ENCODE measurements around the gene HTR6.

Gene HTR6

DNA sequence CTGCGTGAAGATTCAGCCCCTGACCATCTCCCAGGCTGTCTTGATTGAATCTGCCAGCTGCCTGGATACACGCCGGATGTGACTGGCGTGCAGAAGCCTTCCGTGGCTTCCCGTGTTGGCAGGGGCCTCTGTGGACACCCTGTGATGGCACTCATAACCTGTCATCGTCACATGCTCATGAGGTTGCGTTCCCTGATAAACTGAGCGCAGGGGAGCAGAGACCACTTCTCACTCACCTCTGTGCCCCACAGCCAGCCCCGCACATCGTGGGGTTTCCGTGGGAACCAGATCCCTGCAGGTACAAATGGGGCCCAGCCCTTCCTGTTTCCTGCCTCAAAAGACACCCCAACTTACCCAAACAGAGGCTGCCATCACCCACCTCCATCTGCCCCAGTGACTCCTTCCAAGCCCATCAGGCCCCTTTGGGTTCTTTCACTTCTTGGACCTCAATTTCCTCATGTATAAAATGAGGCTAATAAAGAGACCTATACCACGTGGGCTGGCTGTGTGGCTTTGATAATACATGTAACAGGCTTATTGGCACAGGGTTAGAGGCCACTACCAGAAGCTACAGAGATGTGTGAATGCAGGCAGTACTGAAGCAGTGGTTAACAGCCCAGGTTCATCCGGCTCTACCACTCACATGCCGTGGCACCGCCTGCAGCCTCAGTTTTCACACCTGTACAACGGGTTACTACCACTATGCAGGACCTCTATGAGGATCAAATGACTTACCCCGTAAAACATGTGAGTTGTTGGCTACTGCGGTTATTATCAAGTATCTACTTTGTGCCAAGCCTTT lies 23.6 kb downstream of the HTR6 start:
- no peak for DNase-seq (ENCODE audit: low spot score)

DNA sequence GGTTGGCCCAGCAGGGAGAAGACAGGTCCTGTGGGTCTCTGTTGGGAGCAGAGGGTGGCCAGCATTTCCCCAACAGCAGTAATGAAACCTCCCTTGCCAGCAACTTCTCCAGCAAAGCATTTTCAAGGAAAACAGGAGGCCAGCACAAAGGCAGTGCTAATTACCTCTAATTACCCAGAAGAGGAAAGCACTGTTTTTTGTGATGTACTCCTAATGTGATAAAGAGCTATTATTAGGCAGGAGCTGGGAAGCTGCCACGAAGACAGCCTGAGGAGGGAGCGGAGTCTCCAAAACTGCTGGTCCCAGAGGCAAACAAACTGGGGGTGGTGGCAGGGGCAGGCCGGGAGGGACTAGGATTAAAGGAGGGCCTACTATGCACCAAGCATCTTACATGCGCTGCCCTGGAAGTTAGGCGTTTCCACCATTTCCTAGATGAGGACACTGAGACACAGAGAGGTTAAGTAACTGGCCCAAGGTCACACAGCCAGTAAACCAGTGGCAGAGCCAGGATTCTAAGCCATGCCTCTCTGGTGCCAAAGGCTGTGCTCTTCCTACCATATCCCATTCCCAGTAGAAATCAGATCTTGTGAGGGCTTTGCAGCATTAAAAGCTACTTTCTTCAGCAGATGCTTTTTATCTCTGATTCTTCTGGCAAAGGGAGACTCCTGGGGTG lies 24.5 kb downstream of the HTR6 start:
- no peak for DNase-seq (ENCODE audit: low spot score)

DNA sequence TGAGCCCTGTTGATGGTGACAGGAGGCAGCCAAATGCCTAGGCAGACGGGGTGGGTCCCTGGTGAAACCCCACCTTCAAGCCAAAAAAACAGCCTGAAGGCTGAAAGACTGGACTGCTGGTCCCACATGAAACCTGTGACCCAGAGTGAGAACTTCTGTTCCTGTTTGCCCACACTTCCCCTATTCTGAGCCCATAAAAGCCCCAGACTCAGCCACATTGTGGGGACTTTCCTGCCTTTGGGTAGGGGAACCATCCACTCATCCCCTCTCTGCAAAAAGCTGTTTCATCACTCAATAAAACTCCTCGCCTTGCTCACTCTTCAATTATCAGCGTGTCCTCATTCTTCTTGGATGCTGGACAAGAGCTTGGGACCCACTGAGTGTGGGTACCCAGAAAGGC lies 25.2 kb downstream of the HTR6 start:
- no peak for DNase-seq (ENCODE audit: low spot score)

DNA sequence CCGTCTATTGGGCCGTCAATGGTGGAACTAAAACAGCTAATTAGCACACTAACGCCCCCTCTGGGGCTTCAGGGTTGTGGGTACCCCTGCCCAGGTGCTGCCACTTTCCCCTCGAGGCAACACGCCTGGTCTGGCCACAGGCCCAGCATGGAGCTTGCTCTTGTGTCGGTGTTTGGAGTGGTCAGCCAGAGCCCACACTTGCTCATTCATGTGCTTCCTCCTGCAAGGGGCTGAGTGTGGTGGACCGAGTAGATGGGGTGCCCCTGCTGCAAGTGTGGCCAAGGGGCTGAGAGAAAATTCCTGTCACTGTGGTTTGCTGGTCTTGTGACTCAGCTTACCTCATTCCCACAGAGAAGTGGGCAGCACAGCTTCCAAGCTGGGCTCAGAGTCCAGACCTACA lies 25.7 kb downstream of the HTR6 start:
- DNase-seq (ENCODE audit: low spot score), result no peak

DNA sequence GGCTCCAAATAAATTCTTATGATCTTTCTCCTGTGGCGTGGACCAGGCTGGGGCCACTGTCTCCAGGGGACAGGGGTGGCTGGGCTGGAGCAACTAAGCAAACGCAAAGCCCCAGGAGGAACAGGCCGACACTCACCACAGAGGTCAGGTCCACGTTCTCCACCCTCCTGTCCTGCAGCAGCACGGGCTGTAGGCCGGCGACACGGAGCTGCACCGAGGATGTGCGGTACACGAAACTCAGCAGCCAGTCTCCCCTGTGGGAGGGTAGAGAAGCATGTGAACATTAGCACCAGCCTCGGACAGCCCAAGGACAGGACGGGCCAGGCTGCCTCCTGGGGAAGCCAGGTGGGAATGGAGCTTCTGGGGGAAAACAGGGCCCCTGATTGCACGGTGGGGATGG lies 29.6 kb downstream of the HTR6 start:
- DNase-seq (ENCODE audit: low spot score), result no peak

DNA sequence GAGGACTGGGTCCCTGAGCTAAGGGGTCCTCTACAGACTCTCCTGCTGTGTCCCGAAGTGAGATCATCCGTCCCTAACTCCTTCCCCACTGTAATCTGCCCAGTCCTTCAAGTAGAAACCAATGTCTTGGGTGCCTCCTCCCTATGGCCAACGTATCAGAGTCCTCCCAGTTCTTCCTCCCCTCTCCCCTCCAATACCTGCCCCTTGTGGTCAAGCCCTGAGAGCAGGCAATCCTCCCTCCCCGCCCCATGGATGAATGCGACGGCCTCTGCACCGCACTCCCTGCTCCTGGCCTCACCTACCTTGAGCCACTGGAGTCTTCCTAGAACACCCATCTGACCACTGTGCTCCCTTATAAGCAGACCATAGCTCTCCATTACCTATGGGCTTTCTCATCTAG lies 31.1 kb downstream of the HTR6 start:
- DNase-seq (ENCODE audit: low spot score), result no peak

DNA sequence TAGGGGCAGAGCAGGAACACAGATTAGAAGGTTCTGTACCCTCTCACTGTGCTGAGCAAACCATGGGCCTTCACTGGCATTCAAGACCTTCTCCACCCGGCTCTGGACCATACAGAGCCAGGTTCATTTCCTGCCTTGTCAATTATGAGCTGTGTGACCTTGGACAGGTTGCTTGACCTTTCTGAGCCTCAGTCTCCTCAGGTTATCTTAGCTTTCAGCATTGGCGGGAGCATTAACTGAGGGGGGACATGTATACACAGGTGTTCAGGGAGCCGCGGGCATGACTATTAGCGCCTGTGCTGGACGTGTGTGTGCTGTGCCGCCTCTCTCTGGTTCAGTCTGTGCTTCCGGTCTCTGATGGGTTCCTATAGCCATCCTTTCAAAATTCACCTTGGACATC lies 32.1 kb downstream of the HTR6 start:
- no peak for DNase-seq (ENCODE audit: low spot score)

DNA sequence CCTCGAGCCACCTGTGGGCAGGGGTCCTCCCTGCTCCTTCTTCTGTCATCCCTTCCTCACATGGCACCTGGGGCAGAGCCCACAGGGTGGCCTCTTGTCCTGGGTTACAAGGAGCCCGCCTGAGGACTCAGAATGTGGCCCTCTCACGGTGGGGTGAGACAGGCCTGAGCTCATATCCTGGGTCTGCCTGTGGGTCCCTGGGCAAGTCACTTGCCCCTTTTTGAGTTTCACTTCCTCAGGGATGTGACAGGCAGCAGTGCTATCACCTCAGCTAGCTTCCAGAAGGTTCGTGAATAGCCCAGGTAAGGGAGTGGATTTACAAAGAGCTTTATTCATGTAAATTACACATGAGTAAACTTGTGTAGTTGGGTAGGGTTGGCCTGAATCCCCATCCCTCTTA lies 33.5 kb downstream of the HTR6 start:
- no peak for DNase-seq (ENCODE audit: low spot score)

DNA sequence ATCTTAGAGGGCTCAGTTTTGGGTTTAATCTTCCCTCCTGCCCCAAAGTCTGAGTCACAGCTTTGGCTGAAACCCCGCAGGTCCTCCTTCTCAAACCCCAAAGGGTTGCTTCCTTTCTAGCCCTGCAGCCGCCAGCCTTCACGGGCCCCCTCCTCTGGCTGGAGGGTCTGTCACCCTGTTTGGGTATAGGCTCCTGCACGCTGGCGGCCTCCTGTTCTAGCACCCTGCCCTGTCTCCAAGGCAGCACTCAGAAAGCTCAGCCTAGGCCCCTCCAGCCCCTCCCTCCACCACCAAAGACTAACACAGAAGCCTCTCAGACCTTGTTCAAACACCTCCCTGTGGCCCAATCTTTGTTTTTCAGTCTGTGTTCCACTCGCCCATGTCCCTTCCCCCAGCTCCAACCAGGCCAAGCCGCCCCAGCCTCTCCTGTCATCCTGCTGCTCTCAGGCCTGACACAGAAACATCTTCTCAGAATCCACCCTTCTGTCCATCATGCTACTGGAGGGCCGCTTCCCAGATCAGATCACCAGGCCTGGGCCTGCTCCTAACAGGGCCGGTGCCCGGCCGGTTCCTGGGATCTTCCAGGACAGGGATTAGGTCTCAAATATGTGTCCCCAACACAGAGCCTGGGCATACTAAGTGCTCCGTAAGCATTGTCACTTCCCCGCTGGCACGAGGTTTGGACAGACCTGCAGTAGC lies 35.6 kb downstream of the HTR6 start:
- DNase-seq (ENCODE audit: low spot score), result no peak

DNA sequence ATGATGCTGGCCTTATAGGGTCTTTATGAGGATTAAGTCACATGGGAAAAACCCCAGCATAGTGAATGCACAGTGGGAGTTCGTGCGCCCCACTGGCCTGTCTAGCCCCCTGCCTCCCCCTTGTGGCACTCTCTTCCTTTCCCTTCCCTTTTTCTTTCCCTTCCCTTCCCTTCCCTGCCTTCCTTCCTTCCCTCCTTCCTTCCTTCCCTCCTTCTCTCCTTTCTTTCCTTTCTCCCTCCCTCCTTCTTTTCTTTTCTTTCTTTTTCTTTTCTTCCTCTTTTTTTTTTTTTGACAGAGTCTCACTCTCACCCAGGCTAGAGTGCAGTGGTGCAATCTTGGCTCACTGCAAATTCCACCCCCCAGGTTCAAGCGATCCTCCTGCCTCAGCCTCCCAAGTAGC lies 38.6 kb downstream of the HTR6 start:
- no peak for DNase-seq (ENCODE audit: low spot score)

DNA sequence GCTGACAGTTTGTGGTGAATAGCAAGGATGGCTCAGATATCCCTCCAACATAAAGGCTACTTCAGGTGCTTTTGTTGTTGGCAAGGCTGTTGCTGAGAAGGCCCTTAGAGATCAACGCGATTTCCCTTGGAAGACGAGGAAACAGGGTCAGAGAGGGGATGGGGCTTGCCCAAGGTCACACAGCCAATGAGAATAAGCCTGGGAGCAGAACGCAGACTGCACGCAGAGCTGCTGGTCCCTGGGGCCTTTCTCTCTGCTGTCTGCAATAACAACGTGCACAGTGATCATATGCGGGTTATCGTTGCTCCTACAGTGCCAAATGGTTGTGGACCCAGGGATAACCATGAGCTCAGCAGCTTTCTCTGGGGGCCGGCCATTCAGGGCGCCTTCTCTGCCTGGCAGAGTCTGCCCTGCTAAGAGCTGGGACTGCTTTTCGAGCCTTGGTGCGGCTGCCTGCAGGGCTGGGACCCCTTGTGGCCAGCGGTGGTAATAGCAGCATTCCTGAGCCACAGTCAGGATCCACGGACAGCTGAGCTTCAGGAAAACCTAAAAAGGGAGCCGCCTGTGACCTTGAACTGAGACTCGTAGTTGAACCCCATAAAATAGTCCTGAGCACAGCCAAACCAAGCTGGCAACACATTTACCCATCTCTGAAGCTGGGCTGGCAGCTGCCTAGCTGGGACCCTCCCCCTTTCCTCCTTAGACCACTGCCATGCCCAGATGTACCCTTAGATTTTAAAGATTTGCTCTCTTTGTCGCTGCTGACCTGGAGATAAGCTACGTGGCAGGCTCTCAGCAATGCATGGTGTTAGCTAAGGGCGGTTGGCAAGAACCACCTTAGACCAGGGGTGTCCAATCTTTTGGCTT lies 39.8 kb downstream of the HTR6 start:
- DNase-seq (ENCODE audit: low spot score), result peak; percentile 68

DNA sequence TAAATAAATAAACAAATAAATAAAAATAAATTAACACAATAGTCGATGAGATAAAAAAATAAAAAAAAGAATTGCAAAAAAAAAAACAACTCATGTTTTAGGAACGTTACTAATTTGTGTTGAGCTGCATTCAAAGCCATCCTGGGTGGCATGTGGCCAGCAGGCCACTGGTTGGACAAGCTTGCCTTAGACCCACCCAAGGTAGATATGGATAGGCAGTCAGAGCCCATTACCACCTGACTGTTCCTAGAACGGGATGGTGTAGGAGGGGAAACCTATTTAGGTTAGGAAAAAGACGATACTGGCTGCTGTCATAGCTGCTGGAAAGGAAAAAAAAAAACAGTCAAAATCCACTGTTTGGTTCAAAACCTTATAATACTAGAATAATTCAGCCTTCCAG lies 40.8 kb downstream of the HTR6 start:
- no peak for DNase-seq (ENCODE audit: low spot score)

DNA sequence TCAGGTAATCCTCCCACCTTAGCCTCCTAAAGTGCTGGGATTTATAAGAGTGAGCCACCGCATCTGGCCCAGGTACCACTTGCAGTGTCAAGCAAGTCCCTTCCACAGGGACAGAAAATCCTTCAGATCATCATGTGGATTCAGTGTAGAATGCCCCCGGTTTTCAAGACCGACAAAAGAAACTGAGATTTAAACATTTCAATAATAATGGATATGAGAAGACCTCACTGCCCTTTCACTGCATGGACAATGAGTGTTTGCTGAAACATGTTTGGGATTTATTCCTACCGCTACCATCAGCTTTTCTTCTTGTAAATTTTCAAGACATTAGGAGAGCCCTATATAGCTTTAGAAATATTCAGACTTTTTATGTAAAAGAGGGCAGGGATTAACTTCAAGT lies 41.5 kb downstream of the HTR6 start:
- DNase-seq (ENCODE audit: low spot score), result no peak

DNA sequence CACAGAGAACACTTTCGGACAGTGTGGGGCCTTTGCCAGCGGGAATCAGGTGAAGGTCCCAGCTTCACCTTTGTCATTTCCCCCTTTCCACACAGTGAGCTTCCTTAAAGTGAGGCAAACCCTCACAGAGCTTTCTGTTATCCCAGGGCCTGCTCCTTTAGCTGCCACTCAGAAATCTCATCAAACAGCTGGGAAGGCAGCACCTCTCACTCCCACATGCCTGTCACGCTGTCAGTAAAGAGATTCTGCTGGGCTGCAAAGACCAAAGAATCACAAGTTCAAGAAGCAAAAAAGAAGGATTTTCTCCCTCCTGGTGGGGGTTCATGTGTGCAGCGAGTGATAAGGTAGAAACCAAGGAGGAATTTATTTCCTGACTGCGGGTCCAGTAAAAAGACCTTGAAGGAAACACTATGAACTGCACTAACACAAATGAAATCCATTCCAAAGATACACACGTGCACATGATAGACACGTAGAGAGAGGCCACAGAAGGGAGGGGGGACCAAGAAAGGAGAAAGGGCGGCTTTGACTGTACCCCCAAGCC lies 44.0 kb downstream of the HTR6 start:
- no peak for DNase-seq (ENCODE audit: low spot score)

DNA sequence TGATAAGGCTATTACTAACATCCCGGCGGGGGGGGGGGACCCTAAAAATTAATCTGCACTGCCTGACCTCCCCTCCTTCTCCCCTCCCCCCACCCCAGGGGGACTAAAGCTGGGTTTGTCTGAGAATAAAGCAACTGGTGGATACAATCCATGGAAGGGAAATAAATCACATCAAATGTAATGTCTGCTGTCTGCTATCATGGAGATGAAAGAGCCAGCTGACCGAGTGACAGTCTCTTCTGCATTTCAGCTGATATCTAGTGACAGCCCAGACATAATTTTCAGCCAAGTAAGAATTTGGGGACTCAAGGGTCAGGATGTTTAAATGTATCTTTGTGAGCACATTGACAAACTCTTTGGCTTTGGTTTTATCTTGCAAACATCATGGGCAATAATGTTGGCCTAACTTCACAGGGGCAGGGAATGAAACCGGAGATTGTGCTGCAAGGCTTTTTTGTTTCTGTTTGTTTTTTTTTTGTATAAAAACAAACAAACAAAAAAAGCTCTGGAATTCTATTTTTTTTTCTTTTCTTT lies 44.7 kb downstream of the HTR6 start:
- DNase-seq (ENCODE audit: low spot score), result no peak

DNA sequence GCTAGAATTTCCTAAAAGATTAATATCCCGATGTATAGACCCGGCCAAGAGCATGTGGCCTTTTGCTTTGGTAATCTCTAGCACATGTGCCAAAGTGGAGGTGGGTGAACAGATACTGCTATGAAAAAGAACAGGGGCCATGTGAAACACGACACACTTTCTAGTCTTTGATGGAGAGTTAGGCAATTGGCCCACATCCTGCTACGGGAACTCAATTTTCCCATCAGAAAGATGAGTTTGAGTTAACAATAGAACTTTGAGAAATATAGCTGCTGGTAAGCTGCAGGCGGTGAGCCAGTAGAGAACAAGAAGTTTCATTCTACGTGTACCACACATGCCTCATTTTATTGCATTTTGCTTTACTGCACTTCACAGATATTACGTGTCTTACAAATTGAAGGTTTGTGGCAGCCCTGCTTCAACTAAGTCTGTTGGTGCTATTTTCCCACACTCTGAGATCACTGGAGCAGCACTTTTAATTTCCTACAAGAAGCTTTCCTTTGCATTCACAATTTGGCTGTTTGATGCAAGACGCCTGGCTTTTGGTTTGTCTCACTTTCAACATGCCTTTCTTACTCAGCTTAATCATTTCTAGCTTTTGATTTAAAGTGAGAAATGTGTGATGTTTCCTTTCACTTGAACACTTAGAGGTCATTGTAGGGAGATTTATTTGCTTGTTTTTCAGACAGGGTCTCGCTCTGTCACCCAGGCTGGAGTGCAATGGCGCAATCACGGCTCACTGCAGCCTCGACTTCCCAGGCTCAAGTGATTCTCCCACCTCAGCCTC lies 46.3 kb downstream of the HTR6 start:
- no peak for DNase-seq (ENCODE audit: low spot score)

DNA sequence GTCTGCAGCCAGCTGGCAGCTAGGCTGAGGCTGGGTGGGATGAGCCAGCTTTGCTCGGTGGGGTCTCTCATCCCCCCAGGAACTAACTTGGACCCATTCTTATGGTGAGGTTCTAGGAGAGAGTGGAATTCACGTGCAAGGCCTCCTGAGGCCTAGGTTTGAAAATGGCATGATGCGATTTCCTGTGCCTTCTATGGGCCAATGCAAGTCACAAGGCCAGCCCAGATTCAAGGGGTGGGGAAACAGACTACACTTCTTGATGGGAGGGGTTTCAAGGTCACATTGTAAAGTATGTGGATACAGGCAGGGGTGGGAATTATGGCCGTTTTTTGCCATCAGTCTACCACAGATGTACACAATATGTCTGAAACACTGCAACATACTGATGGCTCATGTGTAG lies 48.3 kb downstream of the HTR6 start:
- DNase-seq (ENCODE audit: low spot score), result no peak

DNA sequence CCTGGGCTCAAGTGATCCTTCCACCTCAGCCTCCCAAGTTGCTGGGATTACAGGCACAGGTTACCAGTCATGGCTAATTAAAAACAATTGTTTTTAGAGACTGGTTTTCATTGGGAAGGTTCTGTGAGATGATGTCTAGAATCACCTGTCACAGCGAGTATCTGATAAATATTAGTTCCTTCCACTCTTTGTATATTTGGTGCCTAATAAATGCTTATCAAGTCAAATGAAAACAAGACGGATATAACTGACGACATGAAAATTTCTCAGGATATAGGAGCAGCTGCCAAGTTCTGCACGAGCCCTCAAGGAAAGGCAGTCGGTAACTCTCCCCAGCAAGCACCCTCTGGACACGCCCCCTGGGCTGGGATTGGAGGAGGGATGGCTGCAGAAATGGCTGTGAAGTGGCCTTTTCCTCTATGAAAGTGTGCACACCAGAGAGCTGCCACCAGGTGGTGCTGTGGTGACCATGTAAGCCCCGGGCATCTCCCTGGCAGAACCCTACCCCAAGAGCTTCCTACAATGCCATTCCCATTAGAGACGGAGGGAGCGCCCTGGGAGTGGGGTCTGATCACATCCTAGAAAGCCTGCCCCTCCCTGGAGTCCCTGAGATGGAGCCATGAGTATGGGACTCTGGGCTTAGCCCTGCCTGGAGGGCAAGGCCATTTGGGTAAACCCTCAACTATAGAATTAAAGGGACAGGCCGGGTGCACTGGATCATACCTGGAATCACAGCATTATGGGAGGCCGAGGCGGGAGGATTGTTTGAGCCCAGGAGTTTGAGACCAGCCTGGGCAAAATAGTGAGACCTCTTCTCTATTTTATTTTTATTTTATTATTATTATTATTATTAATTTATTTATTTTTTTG lies 50.9 kb downstream of the HTR6 start:
- DNase-seq (ENCODE audit: low spot score), result peak; percentile 95

DNA sequence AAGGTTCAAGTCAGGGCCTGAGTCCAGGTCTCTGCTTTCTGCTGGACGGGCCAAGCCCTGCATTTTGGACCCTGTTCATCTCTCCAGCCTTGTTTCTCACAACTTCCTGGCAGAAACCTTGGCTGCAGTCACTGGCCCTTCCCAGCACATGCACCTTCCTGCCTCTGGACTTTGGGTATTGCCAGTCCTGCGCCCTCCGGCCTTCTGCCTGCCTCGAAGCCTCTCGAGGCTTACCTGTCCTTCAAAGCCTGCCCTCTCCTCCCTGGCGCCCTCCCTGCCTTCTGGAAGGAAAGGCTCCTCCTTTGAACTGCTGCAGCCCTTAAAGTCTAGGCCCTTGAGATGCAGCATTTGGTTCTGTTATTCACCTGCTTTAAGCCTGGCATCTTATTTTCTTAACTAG lies 52.8 kb downstream of the HTR6 start:
- DNase-seq (ENCODE audit: low spot score), result no peak

DNA sequence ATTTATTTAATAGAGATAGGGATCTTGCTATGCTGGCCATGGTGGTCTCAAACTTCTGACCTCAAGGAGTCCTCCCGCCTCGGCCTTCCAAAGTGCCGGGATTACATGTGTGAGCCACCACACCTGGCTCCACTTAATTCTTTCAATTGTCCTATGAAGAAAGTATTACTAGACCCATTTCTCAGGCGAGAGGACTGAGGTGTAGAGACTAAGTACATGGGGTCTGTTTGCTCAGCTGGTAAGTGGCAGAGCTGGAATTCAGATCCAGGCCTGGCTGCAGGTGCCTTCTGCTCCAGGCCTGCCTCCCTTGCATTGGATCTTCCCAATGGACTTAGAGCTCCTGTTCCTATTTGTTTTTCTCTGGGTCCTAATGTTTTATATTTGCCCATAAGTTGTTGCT lies 55.5 kb downstream of the HTR6 start:
- no peak for DNase-seq (ENCODE audit: low spot score)
